Activated CD4-positive, alpha-beta memory T cell treated with anti-CD3 and anti-CD28 coated beads, Interleukin-2, amount 10 ng/mL, durations not matched to agents 7 days and 5 days (primary cell): ENCODE results near the gene SHISAL2B. TPM values are rescaled to one million over a fixed set of nuclear protein-coding genes. Genes with fewer than 3 reads are reported as not detected.

ENCODE experiments used
- CTCF ChIA-PET: fragments of 350-600 bp; sonication (Branson Sonifier 250); formaldehyde crosslinking; loops from one replicate; lab custom pipeline; 2021; ENCODE audit warnings: antibody characterized with exemption, inconsistent platforms; lab: Charles Lee
- POLR2A ChIA-PET: fragments of 350-600 bp; sonication (Branson Sonifier 250); formaldehyde crosslinking; loops from one replicate; lab custom pipeline; 2021; ENCODE audit warnings: antibody characterized with exemption; lab: Charles Lee
- DNase-seq: peaks from one replicate; pipeline ENCODE4 v3.0.0-alpha.2; 2020
- H3K27ac Mint-ChIP-seq: one replicate; pipeline ENCODE4 v1.8.0; 2021; ENCODE audit warnings: mild to moderate bottlenecking, mixed read lengths
- H3K27me3 Mint-ChIP-seq: one replicate; pipeline ENCODE4 v1.8.0; 2021; ENCODE audit warnings: mixed read lengths
- H3K36me3 Mint-ChIP-seq: one replicate; pipeline ENCODE4 v1.8.0; 2021; ENCODE audit warnings: low read depth, mixed read lengths
- H3K4me1 Mint-ChIP-seq: one replicate; pipeline ENCODE4 v1.8.0; 2021; ENCODE audit warnings: mixed read lengths
- H3K4me3 Mint-ChIP-seq: one replicate; pipeline ENCODE4 v1.8.0; 2021; ENCODE audit warnings: mild to moderate bottlenecking, mixed read lengths
- H3K9me3 Mint-ChIP-seq: one replicate; pipeline ENCODE4 v1.8.0; 2021; ENCODE audit warnings: mixed read lengths
- total RNA-seq, 2 experiments: library from RNA; stranded (reverse); gene quantifications; one replicate each; pipeline ENCODE4 v1.2.3, GENCODE V29; 2021

Gene SHISAL2B
- total RNA-seq, 2 experiments from 2014 or later: not detected

DNA sequence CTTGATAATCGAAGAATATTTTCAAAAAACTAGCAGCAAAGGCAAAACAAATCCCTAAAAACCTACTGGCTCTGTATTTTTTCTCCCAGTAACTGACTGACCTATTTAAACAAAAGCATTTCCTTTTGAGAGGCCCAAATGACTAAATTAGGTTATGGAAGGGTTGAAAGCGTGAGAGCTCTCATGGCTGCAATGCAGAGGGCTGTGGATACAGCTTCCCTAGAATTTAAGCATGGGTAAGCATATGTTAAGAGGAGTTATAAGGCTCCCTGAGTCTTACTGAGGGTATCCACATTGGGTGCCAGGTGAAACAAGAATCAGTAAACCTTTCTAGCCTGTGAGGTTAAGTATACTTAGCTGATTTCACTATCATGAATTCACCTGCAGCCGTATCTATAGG lies 32.3 kb downstream of the SHISAL2B start:
- Mint-ChIP-seq H3K4me1 (peaks cover 5% of the 10 kb centered on the region), H3K27me3 (no peaks in the 10 kb centered on the region), H3K4me3 (no peak overlapping the region), H3K27ac (no peak overlapping the region), H3K9me3 (peaks cover 2% of the 10 kb centered on the region), H3K36me3 (peaks cover 18% of the 10 kb centered on the region)
- CTCF ChIA-PET: no interaction called here
- POLR2A ChIA-PET: no interaction called here
- no peak for DNase-seq

DNA sequence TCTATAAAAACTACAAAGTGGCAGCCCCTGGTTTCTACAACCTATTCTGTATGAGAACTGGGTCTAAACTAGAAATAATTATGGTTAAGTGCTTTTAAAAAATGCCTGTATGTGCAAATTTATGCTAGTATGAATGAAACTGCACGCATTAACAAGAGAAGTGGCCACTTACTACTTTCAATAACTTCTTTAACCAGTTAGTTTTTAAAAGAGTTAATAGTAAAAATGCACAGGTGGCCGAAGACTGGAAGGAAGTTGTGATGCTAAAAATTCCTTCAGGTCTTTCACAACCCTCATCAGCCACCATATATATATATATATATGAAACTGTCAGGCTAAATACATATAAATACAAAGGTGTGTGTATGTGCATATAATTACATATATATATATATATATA lies 36.8 kb downstream of the SHISAL2B start:
- Mint-ChIP-seq H3K4me1 (peaks cover 7% of the 10 kb centered on the region), H3K4me3 (no peak overlapping the region), H3K9me3 (no peaks in the 10 kb centered on the region), H3K27me3 (no peaks in the 10 kb centered on the region), H3K36me3 (peaks cover 39% of the 10 kb centered on the region), H3K27ac (no peak overlapping the region)
- POLR2A ChIA-PET: no interaction called here
- CTCF ChIA-PET: no interaction called here
- DNase-seq: no peak

DNA sequence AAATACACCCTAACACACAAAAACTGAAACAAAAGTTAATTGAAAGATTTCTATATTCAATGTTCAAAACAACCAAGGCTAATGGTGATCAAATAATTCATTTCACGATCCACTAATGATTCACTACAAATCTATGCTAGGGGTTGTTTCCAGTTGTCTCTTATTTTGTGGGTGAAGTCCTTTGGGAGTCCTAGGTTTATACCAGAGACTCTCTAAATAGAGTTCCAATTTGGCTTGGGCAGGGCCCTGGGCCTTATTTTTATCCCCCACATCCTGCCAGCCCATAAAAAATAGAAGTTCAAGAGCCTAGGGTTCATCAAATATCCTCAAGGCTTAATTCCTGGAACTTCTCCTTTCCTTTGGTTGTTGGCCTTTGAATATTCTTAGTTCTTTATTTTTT lies 52.1 kb downstream of the SHISAL2B start:
- Mint-ChIP-seq H3K36me3 (peaks cover 36% of the 10 kb centered on the region), H3K4me1 (peaks cover 2% of the 10 kb centered on the region), H3K4me3 (no peak overlapping the region), H3K27ac (no peak overlapping the region), H3K27me3 (no peaks in the 10 kb centered on the region), H3K9me3 (no peaks in the 10 kb centered on the region)
- ChIA-PET CTCF (no interaction called here), POLR2A (no interaction called here)
- no peak for DNase-seq

DNA sequence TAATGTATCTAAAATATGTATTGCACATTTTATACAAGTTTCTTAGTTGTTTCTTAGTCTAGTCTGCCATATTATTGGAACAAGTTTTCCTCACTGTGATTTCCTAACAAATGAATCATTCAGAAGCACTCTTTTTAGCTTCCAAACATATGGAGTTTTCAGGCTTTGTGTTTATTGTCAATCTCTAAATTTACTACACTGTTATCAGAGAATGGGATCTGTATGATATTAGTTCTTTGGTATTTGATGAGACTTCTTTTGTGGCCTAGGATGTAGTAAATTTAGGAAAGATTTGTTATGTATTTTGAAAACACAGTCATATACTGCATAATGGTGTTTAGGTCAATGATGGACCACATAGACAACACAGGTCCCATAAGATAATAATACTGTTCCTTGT lies 52.5 kb downstream of the SHISAL2B start:
- no peak overlapping the region for H3K27ac Mint-ChIP-seq
- CTCF ChIA-PET: no interaction called here

GRCh38 chr5:64744914-64745313 lies 54.6 kb downstream of the SHISAL2B start:
- H3K4me1 Mint-ChIP-seq: peaks cover 2% of the 10 kb centered on the region
- ChIA-PET CTCF (no interaction called here), POLR2A (no interaction called here)
- peaks cover 25% of the 10 kb centered on the region for H3K36me3 Mint-ChIP-seq
- H3K9me3 Mint-ChIP-seq: no peaks in the 10 kb centered on the region
- no peak for DNase-seq
- H3K27me3 Mint-ChIP-seq: no peaks in the 10 kb centered on the region
- H3K27ac Mint-ChIP-seq: no peak overlapping the region
- H3K4me3 Mint-ChIP-seq: no peak overlapping the region

More for the DNA sequence above, 52.5 kb downstream of the SHISAL2B start:
- no peaks in the 10 kb centered on the region for H3K9me3 Mint-ChIP-seq
- DNase-seq: no peak
- H3K27me3 Mint-ChIP-seq: no peaks in the 10 kb centered on the region
- H3K4me1 Mint-ChIP-seq: peaks cover 2% of the 10 kb centered on the region
- POLR2A ChIA-PET: no interaction called here
- no peak overlapping the region for H3K4me3 Mint-ChIP-seq
- H3K36me3 Mint-ChIP-seq: peaks cover 35% of the 10 kb centered on the region

DNA sequence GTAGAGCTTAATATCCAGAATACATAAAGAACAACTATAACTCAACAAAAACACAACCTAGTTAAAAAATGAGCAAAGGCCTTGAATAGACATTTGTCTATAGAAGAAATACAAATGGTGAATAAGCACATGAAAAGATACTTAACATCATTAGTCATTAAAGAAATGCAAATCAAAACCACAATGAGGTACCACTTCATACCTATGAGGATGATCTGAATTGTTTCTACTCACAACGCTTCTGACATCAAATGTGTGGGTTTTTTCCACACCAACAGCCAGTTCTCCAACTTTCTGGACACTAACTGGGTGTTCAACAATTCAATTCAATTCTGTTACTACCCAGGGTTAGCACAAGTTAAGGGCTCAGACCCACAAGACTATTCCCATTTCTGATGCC lies 56.1 kb downstream of the SHISAL2B start:
- Mint-ChIP-seq H3K9me3 (no peaks in the 10 kb centered on the region), H3K27me3 (no peaks in the 10 kb centered on the region), H3K4me3 (no peak overlapping the region), H3K4me1 (peaks cover 2% of the 10 kb centered on the region), H3K36me3 (peaks cover 16% of the 10 kb centered on the region), H3K27ac (no peak overlapping the region)
- ChIA-PET CTCF (no interaction called here), POLR2A (no interaction called here)
- no peak for DNase-seq

- Mint-ChIP-seq H3K27ac (no peak overlapping the region), H3K27me3 (no peaks in the 10 kb centered on the region), H3K4me1 (peaks cover 2% of the 10 kb centered on the region), H3K9me3 (no peaks in the 10 kb centered on the region), H3K36me3 (peaks cover 14% of the 10 kb centered on the region), H3K4me3 (no peak overlapping the region)
- POLR2A ChIA-PET: interaction anchor here (1.0 kb wide), 1 partner anchor 20 kb away, joined by 4 read pairs; the partner anchor contains the start of genes CWC27 and SREK1IP1
- no peak for DNase-seq
- CTCF ChIA-PET: no interaction called here
Measured at GRCh38 chr5:64749385-64749784, 59.1 kb downstream of the SHISAL2B start.

DNA sequence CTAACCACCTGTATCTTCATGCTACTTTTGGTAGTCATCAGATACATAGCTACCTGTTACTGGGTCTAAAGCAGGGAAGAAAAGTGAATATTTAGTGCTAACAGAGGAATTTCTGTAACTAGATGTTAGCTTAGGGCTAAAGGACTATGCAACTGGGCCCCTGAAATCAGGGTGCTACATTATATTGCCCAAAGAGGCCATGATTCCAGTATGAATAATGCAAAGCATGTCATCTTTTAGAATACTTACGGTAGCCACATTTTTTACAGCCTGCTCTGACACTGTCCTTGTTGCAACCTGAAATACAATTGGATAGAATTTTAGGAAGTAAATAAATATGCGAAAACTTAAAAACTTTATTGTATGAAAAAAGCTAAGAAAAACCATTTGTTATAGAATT lies 63.8 kb downstream of the SHISAL2B start:
- no peaks in the 10 kb centered on the region for H3K4me1 Mint-ChIP-seq
- H3K9me3 Mint-ChIP-seq: no peaks in the 10 kb centered on the region
- no peaks in the 10 kb centered on the region for H3K27me3 Mint-ChIP-seq
- H3K27ac Mint-ChIP-seq: no peak overlapping the region
- H3K36me3 Mint-ChIP-seq: peaks cover 6% of the 10 kb centered on the region
- ChIA-PET POLR2A (interaction anchor here (0.9 kb wide), 1 partner anchor 13 kb away, joined by 5 read pairs; no protein-coding TSS in a partner anchor), CTCF (no interaction called here)
- H3K4me3 Mint-ChIP-seq: no peak overlapping the region
- no peak for DNase-seq

DNA sequence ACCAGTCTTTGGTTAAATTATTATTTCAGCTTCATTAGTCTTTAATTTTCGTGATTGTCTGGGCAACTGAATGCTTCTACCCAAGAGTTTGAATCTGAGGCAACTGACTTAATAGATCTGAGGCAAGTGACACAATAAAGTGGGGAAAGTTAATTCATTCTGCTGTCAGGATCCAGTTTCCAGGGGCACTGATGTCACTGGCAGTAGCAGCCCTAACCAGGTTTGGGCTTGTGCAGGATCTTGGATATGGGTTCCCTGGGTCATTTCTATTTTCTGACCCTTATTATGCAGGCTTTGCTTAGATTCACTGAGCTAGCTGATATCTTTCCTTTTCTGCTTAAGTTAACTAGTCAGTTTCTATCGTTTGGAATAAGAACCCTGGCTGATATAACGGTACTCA lies 68.6 kb downstream of the SHISAL2B start:
- H3K4me1 Mint-ChIP-seq: peaks cover 8% of the 10 kb centered on the region
- H3K9me3 Mint-ChIP-seq: no peaks in the 10 kb centered on the region
- no peak overlapping the region for H3K27ac Mint-ChIP-seq
- peaks cover 11% of the 10 kb centered on the region for H3K36me3 Mint-ChIP-seq
- no peak for DNase-seq
- CTCF ChIA-PET: no interaction called here
- H3K4me3 Mint-ChIP-seq: no peak overlapping the region
- POLR2A ChIA-PET: interaction anchor here (2.6 kb wide), 1 partner anchor 10 kb away, joined by 16 read pairs; the partner anchor contains the start of genes CWC27 and SREK1IP1
- H3K27me3 Mint-ChIP-seq: no peaks in the 10 kb centered on the region

DNA sequence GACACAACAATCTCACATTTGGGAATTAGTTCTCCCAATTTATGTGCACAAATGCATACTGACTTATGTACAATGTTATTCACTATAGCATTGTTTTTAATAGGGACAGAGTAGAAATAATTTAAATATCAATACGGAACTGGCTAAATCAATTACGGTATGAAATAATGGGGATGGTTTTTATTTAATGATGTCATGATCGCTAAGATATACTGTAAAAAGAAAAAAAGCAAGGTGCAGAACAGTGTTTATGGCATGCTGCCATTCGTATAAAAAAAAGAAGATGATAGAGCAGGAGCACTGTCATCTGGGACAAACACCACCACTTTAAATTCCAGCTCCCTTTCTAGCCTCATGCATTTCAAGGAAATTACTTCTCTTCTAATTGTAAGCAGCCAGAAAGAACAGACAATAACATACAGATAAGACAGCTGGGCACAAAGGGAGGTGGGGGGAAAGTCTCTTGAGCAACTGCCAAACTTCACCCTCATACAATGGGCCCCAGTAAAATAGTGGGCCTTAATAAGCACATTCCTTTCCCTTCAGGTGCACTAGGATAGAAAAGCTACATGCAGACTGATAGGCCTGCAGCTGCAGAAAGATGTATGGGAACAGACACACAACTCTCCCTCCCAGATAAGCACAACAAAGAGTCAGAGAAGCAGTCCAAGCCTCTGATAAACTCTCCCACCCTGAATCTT lies 69.8 kb downstream of the SHISAL2B start:
- no peaks in the 10 kb centered on the region for H3K9me3 Mint-ChIP-seq
- no peak for DNase-seq
- CTCF ChIA-PET: no interaction called here
- H3K4me1 Mint-ChIP-seq: peaks cover 13% of the 10 kb centered on the region
- POLR2A ChIA-PET: no interaction called here
- peaks cover 12% of the 10 kb centered on the region for H3K36me3 Mint-ChIP-seq
- no peak overlapping the region for H3K27ac Mint-ChIP-seq
- no peaks in the 10 kb centered on the region for H3K27me3 Mint-ChIP-seq
- H3K4me3 Mint-ChIP-seq: no peak overlapping the region

DNA sequence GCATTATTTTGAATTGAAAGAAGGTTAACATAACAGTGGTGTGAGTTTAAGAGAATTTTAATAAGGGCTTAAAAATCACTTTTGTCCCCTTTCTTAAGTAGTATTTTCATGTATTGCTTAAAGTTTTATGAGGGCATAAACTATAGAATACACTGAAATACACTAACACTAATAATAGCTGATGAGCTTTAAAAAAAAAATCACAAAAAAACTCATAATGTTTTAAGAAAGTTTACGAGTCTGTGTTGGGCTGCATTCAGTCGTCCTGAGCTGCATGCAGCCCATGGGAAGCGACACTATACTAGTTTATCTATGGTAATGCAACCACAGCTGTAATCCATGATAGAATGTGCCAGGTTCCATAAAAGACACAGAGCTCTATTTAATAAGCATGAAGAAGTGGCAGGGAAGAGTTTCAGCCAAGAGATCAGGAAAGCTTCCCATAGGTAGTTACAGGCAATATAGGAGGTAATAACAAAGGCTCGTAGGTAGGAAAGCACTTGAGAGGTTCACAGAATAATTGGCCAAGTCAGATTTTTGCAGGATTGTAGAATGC lies 73.7 kb downstream of the SHISAL2B start:
- no peak overlapping the region for H3K27ac Mint-ChIP-seq
- H3K4me3 Mint-ChIP-seq: no peak overlapping the region
- peaks cover 21% of the 10 kb centered on the region for H3K36me3 Mint-ChIP-seq
- H3K4me1 Mint-ChIP-seq: peaks cover 37% of the 10 kb centered on the region
- no peaks in the 10 kb centered on the region for H3K27me3 Mint-ChIP-seq
- DNase-seq: no peak
- ChIA-PET POLR2A (interaction anchor here (1.0 kb wide), 1 partner anchor 799 kb away, joined by 3 read pairs; the partner anchor contains the start of genes CENPK and PPWD1), CTCF (no interaction called here)
- no peaks in the 10 kb centered on the region for H3K9me3 Mint-ChIP-seq

- peaks cover 21% of the 10 kb centered on the region for H3K36me3 Mint-ChIP-seq
- peaks cover 41% of the 10 kb centered on the region for H3K4me1 Mint-ChIP-seq
- no peaks in the 10 kb centered on the region for H3K27me3 Mint-ChIP-seq
- H3K27ac Mint-ChIP-seq: peak overlapping the region; percentile 72
- CTCF ChIA-PET: interaction anchor here (0.7 to 1.5 kb wide), 2 partner anchors 19 to 718 kb away, joined by 3 read pairs; no protein-coding TSS in a partner anchor
- no peaks in the 10 kb centered on the region for H3K9me3 Mint-ChIP-seq
- POLR2A ChIA-PET: no interaction called here
- peak; percentile 28 for DNase-seq
- H3K4me3 Mint-ChIP-seq: peak overlapping the region; percentile 35
Measured at GRCh38 chr5:64765804-64766504, 75.7 kb downstream of the SHISAL2B start.

- peaks cover 43% of the 10 kb centered on the region for H3K4me1 Mint-ChIP-seq
- no peaks in the 10 kb centered on the region for H3K9me3 Mint-ChIP-seq
- ChIA-PET CTCF (interaction anchor here (0.7 to 1.6 kb wide), 3 partner anchors 16 to 717 kb away, joined by 3 to 7 read pairs (median 5); no protein-coding TSS in a partner anchor), POLR2A (interaction anchor here (1.1 to 3.7 kb wide), 3 partner anchors 9 to 796 kb away, joined by 4 to 16 read pairs (median 5); partner anchors contain the start of genes CENPK and PPWD1)
- DNase-seq: no peak
- H3K4me3 Mint-ChIP-seq: peak overlapping the region; percentile 95
- H3K27me3 Mint-ChIP-seq: no peaks in the 10 kb centered on the region
- H3K36me3 Mint-ChIP-seq: peaks cover 18% of the 10 kb centered on the region
- no peak overlapping the region for H3K27ac Mint-ChIP-seq
Measured at GRCh38 chr5:64766941-64767340, 76.6 kb downstream of the SHISAL2B start.
